Activated CD8-positive, alpha-beta T cell treated with anti-CD3 and anti-CD28 coated beads for 36 hours (primary cell): ENCODE measurements around the gene LTO1. TPM values are rescaled to one million over a fixed set of nuclear protein-coding genes. Genes with fewer than 3 reads are reported as not detected.

Experiments used
- ATAC-seq: fragments of 200-7000 bp; cut with Tn5 transposase; one replicate; pipeline ENCODE4 v1.10.0; 2021; ENCODE audit warnings: mild to moderate bottlenecking, moderate library complexity
- CTCF ChIA-PET: fragments of 350-600 bp; sonication (Branson Sonifier 250); formaldehyde crosslinking; loops from one replicate; lab custom pipeline; 2021; ENCODE audit warnings: antibody characterized with exemption; lab: Charles Lee
- POLR2A ChIA-PET: fragments of 350-600 bp; sonication (Branson Sonifier 250); formaldehyde crosslinking; loops from one replicate; lab custom pipeline; 2021; ENCODE audit warnings: antibody characterized with exemption; lab: Charles Lee
- DNase-seq: peaks from one replicate; pipeline ENCODE4 v3.0.0-alpha.2; 2020
- H3K27ac Mint-ChIP-seq: one replicate; pipeline ENCODE4 v1.8.0; 2021; ENCODE audit warnings: mild to moderate bottlenecking, mixed read lengths
- H3K27me3 Mint-ChIP-seq: one replicate; pipeline ENCODE4 v1.8.0; 2021; ENCODE audit warnings: mixed read lengths
- H3K36me3 Mint-ChIP-seq: one replicate; pipeline ENCODE4 v1.8.0; 2021; ENCODE audit warnings: low read depth, mixed read lengths
- H3K4me1 Mint-ChIP-seq: one replicate; pipeline ENCODE4 v1.8.0; 2021; ENCODE audit warnings: low read depth, mixed read lengths
- H3K4me3 Mint-ChIP-seq: one replicate; pipeline ENCODE4 v1.8.0; 2021; ENCODE audit warnings: mild to moderate bottlenecking, moderate library complexity, mixed read lengths
- H3K9me3 Mint-ChIP-seq: one replicate; pipeline ENCODE4 v1.8.0; 2021; ENCODE audit warnings: mixed read lengths
- CTCF ChIP-seq: fragments of 200-600 bp; IDR thresholded peaks from one replicate; pipeline ENCODE4 v1.8.0; 2022; ENCODE audit warnings: antibody characterized with exemption, mild to moderate bottlenecking
- intact Hi-C: fragments of 100-400 bp; cut with micrococcal nuclease; formaldehyde crosslinking; loops from one replicate; pipeline ENCODE4 v1.10.0; 2022
- total RNA-seq, 2 experiments: library from RNA; stranded (reverse); gene quantifications; one replicate each; pipeline ENCODE4 v1.2.3, GENCODE V29; 2021

Gene LTO1
- total RNA-seq, 2 experiments from 2014 or later = 14.9 to 15.9 TPM

DNA sequence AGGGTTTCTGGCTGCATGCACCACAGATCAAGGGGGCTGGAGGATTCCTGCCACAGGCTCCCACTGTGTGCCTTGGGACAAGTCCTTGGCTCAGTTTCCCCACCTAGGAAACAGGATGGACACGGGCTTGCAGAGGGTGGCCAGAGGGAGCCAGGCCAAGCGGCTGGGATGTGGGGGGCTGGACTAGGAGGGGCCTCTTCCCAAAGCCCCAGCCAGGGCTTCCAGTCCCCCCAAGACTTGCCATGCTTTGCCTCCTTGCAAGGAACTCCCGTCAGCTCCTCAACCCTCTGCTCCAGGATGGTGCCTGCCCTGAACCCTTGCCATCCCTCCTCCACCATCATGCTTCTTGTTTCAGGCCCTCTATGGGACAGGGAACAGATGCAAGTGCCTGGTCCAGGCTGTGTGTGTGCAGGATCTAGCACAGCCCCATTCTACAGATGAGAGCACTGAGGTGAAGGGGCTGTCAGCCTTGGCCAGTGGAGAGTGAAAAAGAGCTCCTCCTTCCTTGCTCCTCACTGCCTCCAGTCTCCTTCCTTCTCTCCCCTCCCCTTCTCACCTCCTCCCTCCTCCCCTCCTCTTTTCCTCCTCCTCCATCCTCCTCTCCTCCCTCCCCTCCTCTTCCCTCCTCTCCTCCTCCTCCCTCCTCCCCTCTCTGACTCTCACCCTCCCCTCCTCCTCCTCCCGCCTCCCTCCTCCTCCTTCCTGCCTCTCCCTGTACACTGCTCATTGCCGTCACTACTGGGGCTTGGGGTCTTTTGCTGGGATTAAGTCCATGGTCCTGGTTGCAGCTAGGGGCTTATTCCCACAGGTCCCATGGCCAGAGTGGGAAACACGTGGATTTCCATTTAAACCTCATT lies 42.0 kb upstream of the LTO1 start:
- TF ChIP-seq CTCF = no peak
- no peak overlapping the region for H3K4me3 Mint-ChIP-seq
- POLR2A ChIA-PET = no interaction called here
- CTCF ChIA-PET = interaction anchor here (1.5 to 1.9 kb wide), 2 partner anchors 8 to 12 kb away, joined by 6 read pairs; no protein-coding TSS in a partner anchor
- ATAC-seq (no peak), DNase-seq (no peak)
- intact Hi-C loops = no loop called here
- H3K27me3 Mint-ChIP-seq = peaks cover 29% of the 10 kb centered on the region
- H3K4me1 Mint-ChIP-seq = peaks cover 3% of the 10 kb centered on the region
- H3K9me3 Mint-ChIP-seq = no peaks in the 10 kb centered on the region
- H3K36me3 Mint-ChIP-seq = no peaks in the 10 kb centered on the region
- no peak overlapping the region for H3K27ac Mint-ChIP-seq

DNA sequence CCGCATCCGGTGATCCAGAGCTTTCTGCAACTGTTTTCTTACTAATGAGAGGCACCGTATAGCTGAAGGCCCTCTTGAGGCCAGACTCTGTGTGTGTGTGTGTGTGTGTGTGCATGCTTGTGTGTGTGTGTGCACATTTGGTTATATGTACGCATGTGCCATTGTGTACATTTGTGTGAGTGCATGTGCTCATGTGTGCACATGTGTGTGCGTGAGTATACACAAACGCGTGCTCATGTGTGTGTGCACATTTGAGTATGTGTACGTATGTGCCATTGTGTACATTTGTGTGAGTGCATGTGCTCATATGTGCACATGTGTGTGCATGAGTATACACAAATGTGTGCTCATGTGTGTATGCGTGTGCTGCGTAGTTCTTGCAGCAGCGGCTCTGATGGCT lies 40.9 kb upstream of the LTO1 start:
- H3K27ac Mint-ChIP-seq = no peak overlapping the region
- CTCF ChIA-PET = interaction anchor here (1.1 to 1.9 kb wide), 2 partner anchors 11 to 171 kb away, joined by 3 to 6 read pairs; no protein-coding TSS in a partner anchor
- TF ChIP-seq CTCF = no peak

DNA sequence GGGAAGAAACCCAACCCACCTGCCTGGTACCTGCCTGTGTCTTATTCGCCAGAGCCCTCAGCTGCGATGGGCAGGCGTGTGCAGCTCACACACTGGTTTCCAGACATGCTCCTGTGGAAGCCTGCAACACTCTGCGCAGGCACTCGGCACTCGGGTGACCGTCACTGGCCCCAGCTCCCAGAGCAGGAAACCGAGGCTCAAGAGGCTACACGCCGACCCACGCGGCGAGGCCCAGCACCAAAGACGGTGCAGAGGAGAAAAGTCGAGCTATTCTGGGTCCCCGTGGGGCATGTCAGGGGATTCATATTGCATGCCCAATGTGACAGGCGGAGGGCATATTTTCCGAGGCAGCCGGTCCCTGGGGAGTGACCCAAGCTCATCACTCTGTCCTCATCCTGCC lies 40.3 kb upstream of the LTO1 start:
- ATAC-seq = no peak

More for the DNA sequence above, 40.9 kb upstream of the LTO1 start:
- Mint-ChIP-seq H3K36me3 (peaks cover 1% of the 10 kb centered on the region), H3K4me3 (no peak overlapping the region), H3K9me3 (no peaks in the 10 kb centered on the region), H3K27me3 (peaks cover 23% of the 10 kb centered on the region), H3K4me1 (peaks cover 8% of the 10 kb centered on the region)
- no peak for ATAC-seq
- DNase-seq = no peak
- POLR2A ChIA-PET = no interaction called here
- intact Hi-C loops = no loop called here

DNA sequence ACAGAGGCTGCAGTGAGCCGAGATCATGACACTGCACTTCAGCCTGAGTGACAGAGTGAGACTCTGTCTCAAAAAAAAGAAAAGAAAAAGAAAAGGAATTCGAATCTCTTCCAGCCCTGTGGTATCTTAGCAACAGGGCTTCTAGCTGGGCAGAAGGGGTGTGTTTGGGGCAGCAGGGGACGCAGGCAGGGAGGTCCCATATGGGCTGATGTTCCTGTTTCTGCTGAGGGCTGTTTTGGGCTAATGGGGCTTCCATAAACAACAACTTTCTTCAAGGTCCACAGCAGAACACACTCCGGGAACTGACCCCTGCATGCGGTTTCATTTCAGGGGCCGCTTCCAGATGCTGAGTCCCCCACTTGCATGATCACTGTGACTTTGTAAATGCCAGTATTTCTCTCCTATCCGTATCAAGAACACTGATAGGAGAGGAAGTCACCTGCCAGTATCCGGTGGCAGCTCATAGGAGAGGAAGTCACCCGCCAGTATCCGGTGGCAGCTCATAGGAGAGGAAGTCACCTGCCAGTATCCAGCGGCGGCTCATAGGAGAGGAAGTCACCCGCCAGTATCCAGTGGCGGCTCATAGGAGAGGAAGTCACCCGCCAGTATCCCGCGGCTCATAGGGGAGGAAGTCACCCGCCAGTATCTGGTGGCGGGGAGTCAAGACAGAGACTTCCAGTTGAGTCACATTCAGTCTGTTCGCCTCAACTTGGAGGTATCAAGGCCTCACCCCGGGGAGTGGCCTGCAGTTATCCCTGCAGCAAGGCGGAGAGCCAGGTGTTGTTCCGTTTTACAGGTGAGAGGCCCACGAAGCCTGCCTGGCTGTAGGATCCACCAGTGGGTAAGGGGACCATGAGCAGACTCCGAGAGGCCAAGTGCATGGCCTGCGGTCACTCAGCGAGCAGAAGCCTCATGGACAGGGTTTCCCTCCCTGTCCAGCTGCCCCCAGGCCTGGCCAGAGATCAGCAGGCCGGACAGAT lies 37.0 kb upstream of the LTO1 start:
- Mint-ChIP-seq H3K36me3 (peaks cover 1% of the 10 kb centered on the region), H3K4me3 (peak overlapping the region; percentile 29), H3K27me3 (peaks cover 4% of the 10 kb centered on the region), H3K9me3 (no peaks in the 10 kb centered on the region), H3K4me1 (peaks cover 8% of the 10 kb centered on the region), H3K27ac (no peak overlapping the region)
- ChIA-PET POLR2A (interaction anchor here (1.1 kb wide), 1 partner anchor 38 kb away, joined by 3 read pairs; no protein-coding TSS in a partner anchor), CTCF (interaction anchor here (0.6 kb wide), 1 partner anchor 485 kb away, joined by 3 read pairs; no protein-coding TSS in a partner anchor)
- intact Hi-C loops = no loop called here
- ATAC-seq (peak; percentile 76), DNase-seq (peak; percentile 51)
- no peak for TF ChIP-seq CTCF

More for the DNA sequence above, 40.3 kb upstream of the LTO1 start:
- H3K4me1 Mint-ChIP-seq = peaks cover 8% of the 10 kb centered on the region
- H3K4me3 Mint-ChIP-seq = no peak overlapping the region
- ChIA-PET CTCF (interaction anchor here (1.1 to 1.9 kb wide), 2 partner anchors 11 to 172 kb away, joined by 3 to 6 read pairs; no protein-coding TSS in a partner anchor), POLR2A (no interaction called here)
- intact Hi-C loops = no loop called here
- TF ChIP-seq CTCF = no peak
- H3K36me3 Mint-ChIP-seq = peaks cover 1% of the 10 kb centered on the region
- H3K27me3 Mint-ChIP-seq = peaks cover 20% of the 10 kb centered on the region
- H3K27ac Mint-ChIP-seq = no peak overlapping the region
- no peak for DNase-seq
- no peaks in the 10 kb centered on the region for H3K9me3 Mint-ChIP-seq
